Endothelial cell of umbilical vein (primary cell): Measurements from ENCODE around the gene YWHAH. TPM values are rescaled to one million over a fixed set of nuclear protein-coding genes. Genes with fewer than 3 reads are reported as not detected.

ENCODE experiments used
- BruUV-seq: library from RNA; stranded (reverse); fragments of 400-500 nt; replicated peaks from 2 replicates; lab custom pipeline; 2021; lab: Mats Ljungman, UMichigan
- CTCF ChIA-PET: fragments of 300-600, 350-600 bp; sonication (Branson Sonifier 250); formaldehyde crosslinking; loops from one replicate; lab custom pipeline; 2021; ENCODE audit warnings: antibody characterized with exemption, inconsistent platforms; lab: Charles Lee
- POLR2A ChIA-PET: fragments of 300-600, 350-600 bp; sonication (Branson Sonifier 250); formaldehyde crosslinking; loops from one replicate; lab custom pipeline; 2021; ENCODE audit warnings: antibody characterized with exemption, inconsistent platforms; lab: Charles Lee
- DNase-seq: peaks from one replicate; pipeline ENCODE4 v3.0.0-alpha.2; 2011; ENCODE audit warnings: low read depth, low spot score
- FAIRE-seq: peaks from 2 replicates; lab custom pipeline; 2011; peaks lifted over from hg19 to GRCh38; lab: Jason Lieb, UNC
- H2AFZ ChIP-seq: 2 replicates; pipeline ENCODE4 v1.6.0; 2012; ENCODE audit warnings: low read depth, low read length, control low read depth, inconsistent platforms
- H3K27ac ChIP-seq: 2 replicates; pipeline ENCODE4 v1.5.1; 2011; ENCODE audit warnings: low read depth, mild to moderate bottlenecking, control low read depth, low read length, moderate library complexity; ENCODE audit not compliant: insufficient read depth
- H3K27me3 ChIP-seq, 2 experiments: 2 replicates each; pipeline versions ENCODE4 v1.6.0 to v1.6.1; 2011; ENCODE audit warnings: low read length in 2 of 2, mixed read lengths in 1 of 2; ENCODE audit not compliant: control insufficient read depth in 2 of 2, insufficient read depth in 2 of 2
- H3K36me3 ChIP-seq, 2 experiments: 2 replicates in 1 of 2; 3 replicates in 1 of 2; pipeline ENCODE4 v1.5.1; 2011; ENCODE audit warnings: low read length in 2 of 2, mild to moderate bottlenecking in 1 of 2, moderate library complexity in 1 of 2; ENCODE audit not compliant: control insufficient read depth in 2 of 2, insufficient read depth in 2 of 2; ENCODE audit errors: extremely low read depth in 1 of 2
- H3K4me1 ChIP-seq: 3 replicates; pipeline ENCODE4 v1.5.1; 2011; ENCODE audit warnings: mild to moderate bottlenecking, low read length; ENCODE audit not compliant: control insufficient read depth, insufficient read depth; ENCODE audit errors: extremely low read depth
- H3K4me2 ChIP-seq: 2 replicates; pipeline ENCODE4 v1.6.1; 2011; ENCODE audit warnings: low read length, control low read depth, mixed read lengths; ENCODE audit not compliant: insufficient read depth
- H3K4me3 ChIP-seq, 3 experiments: fragments of 200-600 bp in 1 of 3; sonication (generic), shearing (Covaris generic) in 1 of 3; replicated peaks in 1 of 3; 2 replicates each; pipeline ENCODE4 v1.5.1; 2011 to 2016; ENCODE audit warnings: control low read depth in 3 of 3, low read length in 3 of 3, mild to moderate bottlenecking in 2 of 3, inconsistent platforms in 1 of 3, low read depth in 1 of 3, moderate library complexity in 1 of 3; ENCODE audit not compliant: insufficient read depth in 1 of 3
- H3K79me2 ChIP-seq: 2 replicates; pipeline ENCODE4 v1.6.0; 2012; ENCODE audit warnings: low read length, inconsistent platforms; ENCODE audit not compliant: control insufficient read depth, insufficient read depth
- H3K9ac ChIP-seq: replicated peaks from 2 replicates; pipeline ENCODE3; 2011; ENCODE audit warnings: low read length, control low read depth; ENCODE audit not compliant: insufficient read depth; ENCODE audit errors: extremely low read depth
- H3K9me1 ChIP-seq: replicated peaks from 3 replicates; pipeline ENCODE4 v1.6.0; 2011; ENCODE audit warnings: mild to moderate bottlenecking, low read length; ENCODE audit not compliant: control insufficient read depth, insufficient read depth; ENCODE audit errors: extremely low read depth
- H3K9me3 ChIP-seq: replicated peaks from 2 replicates; pipeline ENCODE4 v1.5.1; 2012; ENCODE audit warnings: low read length, inconsistent platforms; ENCODE audit not compliant: control insufficient read depth, insufficient read depth
- H4K20me1 ChIP-seq: replicated peaks from 2 replicates; pipeline ENCODE3; 2011; ENCODE audit warnings: mild to moderate bottlenecking, low read length; ENCODE audit not compliant: control insufficient read depth, insufficient read depth; ENCODE audit errors: extremely low read depth
- EZH2 ChIP-seq: IDR thresholded peaks from 2 replicates; pipeline ENCODE4 v1.6.1; 2012; ENCODE audit warnings: borderline replicate concordance, low read depth, mild to moderate bottlenecking, moderate library complexity, low read length, inconsistent platforms; ENCODE audit not compliant: severe bottlenecking
- FOS ChIP-seq: IDR thresholded peaks from 2 replicates; pipeline ENCODE4 v1.6.1; 2011; ENCODE audit warnings: mild to moderate bottlenecking, low read length, moderate library complexity, borderline replicate concordance; ENCODE audit not compliant: insufficient read depth
- GATA2 ChIP-seq: IDR thresholded peaks from 2 replicates; pipeline ENCODE4 v1.7.0; 2011; ENCODE audit warnings: low read depth, mild to moderate bottlenecking, moderate library complexity, mixed read lengths, low read length; ENCODE audit not compliant: insufficient read length, insufficient read depth
- JUN ChIP-seq: IDR thresholded peaks from 2 replicates; pipeline ENCODE4 v1.6.1; 2011; ENCODE audit warnings: borderline replicate concordance, low read depth; ENCODE audit not compliant: insufficient read length, insufficient read depth
- MYC ChIP-seq: IDR thresholded peaks from one replicate; pipeline ENCODE4 v1.6.1; 2011; ENCODE audit warnings: mild to moderate bottlenecking, low read depth, low read length
- POLR2A ChIP-seq: IDR thresholded peaks from 2 replicates; pipeline ENCODE4 v1.6.1; 2012; ENCODE audit warnings: low read depth, mild to moderate bottlenecking, control low read depth, low read length
- POLR2AphosphoS5 ChIP-seq: IDR thresholded peaks from 2 replicates; pipeline ENCODE4 v1.6.1; 2012; ENCODE audit warnings: low read depth, mild to moderate bottlenecking, control low read depth, low read length, moderate library complexity; ENCODE audit not compliant: insufficient read depth
- dilution Hi-C: fragments of 300-500 bp; cut with MboI; formaldehyde crosslinking; loops from one replicate; pipeline ENCODE4 v1.15.0; 2019; ENCODE audit warnings: low sequenced_read_pairs; ENCODE audit not compliant: extremely low pct_ligation_motif_present
- intact Hi-C: fragments of 100-400 bp; cut with micrococcal nuclease; formaldehyde crosslinking; loops from one replicate; pipeline ENCODE4 v1.10.0; 2022
- polyA plus RNA-seq, 4 experiments: library from polyadenylated mRNA; depleted of rRNA in 3 of 4; stranded (reverse) in 3 of 4; unstranded in 1 of 4; fragments of >200 nt; gene quantifications; 2 replicates each; pipeline versions ENCODE4 v1.2.1 to v1.2.3, GENCODE V29; 2011 to 2012; ENCODE audit warnings: missing spikeins in 1 of 4
- total RNA-seq: library from RNA; stranded (reverse); gene quantifications from 2 replicates; pipeline ENCODE4 v1.2.3, GENCODE V29; 2021
- TF ChIP-seq, protein P1 (sequence below), 2 donors: IDR thresholded peaks; 1 replicate in 1 of 2; 2 replicates in 1 of 2; pipeline ENCODE4 v1.5.1; 2011; ENCODE audit warnings: low read length in 2 of 2, mild to moderate bottlenecking in 2 of 2, moderate library complexity in 2 of 2, control low read depth in 1 of 2, inconsistent platforms in 1 of 2, low read depth in 1 of 2; ENCODE audit not compliant: insufficient read depth in 1 of 2; ENCODE audit errors: extremely low read depth in 1 of 2
- TF ChIP-seq, protein P2 (sequence below): IDR thresholded peaks from 2 replicates; pipeline ENCODE4 v1.6.1; 2011; ENCODE audit not compliant: insufficient read depth, insufficient read length

Gene YWHAH
- total and polyA plus RNA-seq, 2 donors (not counting 3 experiments of a cell fraction or from before 2014, with no cell fraction given) = 73.6 to 170 TPM

DNA sequence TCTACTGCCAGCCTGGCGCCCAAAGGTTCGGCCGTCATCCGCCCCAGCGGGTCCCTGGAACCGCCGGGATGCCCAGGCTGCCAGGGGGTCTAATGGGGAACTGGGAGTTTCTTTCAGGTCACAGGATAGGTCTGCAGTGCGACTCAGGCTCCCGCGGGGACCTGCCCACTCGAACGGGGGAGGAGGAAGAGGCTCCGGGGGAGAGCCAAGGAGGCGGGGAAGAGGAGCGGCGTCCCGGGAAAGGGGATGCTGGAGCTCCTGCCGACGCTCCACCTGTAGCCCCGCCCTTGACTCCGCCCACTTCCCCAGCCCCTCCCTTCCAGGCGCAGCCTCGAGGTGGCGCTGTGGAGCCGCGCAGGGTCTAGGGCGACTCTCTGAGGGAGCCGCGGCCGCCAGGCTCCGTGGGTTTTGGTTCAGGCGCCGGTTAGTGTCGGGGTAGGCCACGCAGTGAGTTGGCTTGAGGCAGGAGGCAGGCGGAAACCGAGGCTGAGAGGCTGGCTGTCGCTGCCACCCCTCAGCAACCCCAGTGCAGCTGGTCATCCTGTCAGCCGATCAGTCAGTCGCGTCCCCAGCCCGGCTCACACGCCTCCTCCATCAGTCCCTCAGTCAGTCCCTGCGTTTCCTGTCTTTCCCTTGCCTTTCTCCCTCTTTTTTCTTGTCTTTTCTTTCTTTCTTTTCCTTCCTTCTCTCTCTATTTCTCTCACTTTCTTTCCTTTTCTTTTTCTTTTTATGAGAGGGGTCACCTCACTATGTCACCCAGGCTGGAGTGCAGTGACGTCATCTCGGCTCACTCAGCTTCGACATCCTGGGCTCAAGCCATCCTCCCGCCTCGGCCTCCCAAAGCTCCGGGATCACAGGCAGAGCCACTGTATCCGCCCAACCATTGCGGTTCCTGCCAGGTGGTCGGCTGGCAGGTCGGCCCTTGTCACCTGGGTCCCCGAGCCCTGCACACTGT is 26.4 kb downstream of the YWHAH start:
- Histone ChIP-seq H2AFZ (peak overlapping the region; percentile 98), H3K79me2 (no peaks in the 10 kb centered on the region), H3K4me2 (peak overlapping the region; percentile 64), H3K4me1 (peaks cover 6% of the 10 kb centered on the region), H4K20me1 (no peaks in the 10 kb centered on the region), H3K9ac (peak overlapping the region; percentile 20), H3K9me1 (no peaks in the 10 kb centered on the region), H3K27ac (no peak overlapping the region), H3K4me3 (peak overlapping the region in 2 of 3 experiments; percentile 9 to 31), H3K27me3 (no peaks in the 10 kb centered on the region), H3K36me3 (no peaks in the 10 kb centered on the region), H3K9me3 (no peaks in the 10 kb centered on the region)
- DNase-seq (peak; percentile 80), FAIRE-seq (peak; percentile 81)
- no peak for TF ChIP-seq GATA2
- TF ChIP-seq, protein P1, sequence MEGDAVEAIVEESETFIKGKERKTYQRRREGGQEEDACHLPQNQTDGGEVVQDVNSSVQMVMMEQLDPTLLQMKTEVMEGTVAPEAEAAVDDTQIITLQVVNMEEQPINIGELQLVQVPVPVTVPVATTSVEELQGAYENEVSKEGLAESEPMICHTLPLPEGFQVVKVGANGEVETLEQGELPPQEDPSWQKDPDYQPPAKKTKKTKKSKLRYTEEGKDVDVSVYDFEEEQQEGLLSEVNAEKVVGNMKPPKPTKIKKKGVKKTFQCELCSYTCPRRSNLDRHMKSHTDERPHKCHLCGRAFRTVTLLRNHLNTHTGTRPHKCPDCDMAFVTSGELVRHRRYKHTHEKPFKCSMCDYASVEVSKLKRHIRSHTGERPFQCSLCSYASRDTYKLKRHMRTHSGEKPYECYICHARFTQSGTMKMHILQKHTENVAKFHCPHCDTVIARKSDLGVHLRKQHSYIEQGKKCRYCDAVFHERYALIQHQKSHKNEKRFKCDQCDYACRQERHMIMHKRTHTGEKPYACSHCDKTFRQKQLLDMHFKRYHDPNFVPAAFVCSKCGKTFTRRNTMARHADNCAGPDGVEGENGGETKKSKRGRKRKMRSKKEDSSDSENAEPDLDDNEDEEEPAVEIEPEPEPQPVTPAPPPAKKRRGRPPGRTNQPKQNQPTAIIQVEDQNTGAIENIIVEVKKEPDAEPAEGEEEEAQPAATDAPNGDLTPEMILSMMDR (IDR thresholded peaks at IDR 0.05; ENCODE audit: extremely low read depth in 1 of 2, insufficient read depth in 1 of 2, low read depth in 1 of 2, low read length in 2 of 2) = peak; percentile 93 to 98
- intact Hi-C loops (loop anchor here (1.0 to 2.0 kb wide), 4 partner anchors 26 to 414 kb away; partner anchors contain the start of gene YWHAH), dilution Hi-C loops (no loop called here)
- CTCF ChIA-PET = interaction anchor here (0.6 to 5.6 kb wide), 63 partner anchors 9 to 519 kb away, joined by 3 to 90 read pairs (median 4); partner anchors contain the start of genes BPIFC, FBXO7, PISD and RTCB
- no TSS peak for BruUV-seq
- POLR2A ChIA-PET = no interaction called here

DNA sequence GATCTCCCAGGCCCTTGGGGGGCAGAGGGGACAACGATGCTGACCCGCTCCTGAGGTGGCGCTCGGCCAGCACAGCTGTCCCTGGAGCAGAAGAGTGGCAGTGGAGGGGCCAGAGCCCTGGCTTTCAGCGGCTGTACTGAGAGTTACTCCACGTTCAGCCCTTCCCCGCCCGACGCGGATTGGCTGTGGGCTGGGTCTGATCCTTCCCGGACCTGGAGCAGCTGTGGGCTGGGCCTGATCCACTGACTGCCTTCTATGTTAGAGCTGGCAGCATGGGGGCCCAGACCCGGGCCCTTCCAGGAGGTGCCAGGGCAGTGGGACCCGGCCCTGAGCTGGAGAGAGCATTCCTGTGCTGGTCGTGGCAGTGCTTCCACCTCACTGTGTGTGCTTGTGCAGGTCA is 27.8 kb downstream of the YWHAH start:
- H3K9ac ChIP-seq = no peak overlapping the region
- FAIRE-seq = no peak
- no TSS peak for BruUV-seq
- no peak overlapping the region for H3K4me3 ChIP-seq
- ChIA-PET CTCF (interaction anchor here (0.7 to 5.6 kb wide), 3 partner anchors 294 to 501 kb away, joined by 3 to 90 read pairs (median 3); no protein-coding TSS in a partner anchor), POLR2A (no interaction called here)
- H3K79me2 ChIP-seq = no peaks in the 10 kb centered on the region
- H3K9me3 ChIP-seq = no peaks in the 10 kb centered on the region
- dilution Hi-C loops = no loop called here
- H2AFZ ChIP-seq = no peak overlapping the region
- H3K27ac ChIP-seq = no peak overlapping the region
- peaks cover 6% of the 10 kb centered on the region for H3K4me1 ChIP-seq
- H3K36me3 ChIP-seq = no peaks in the 10 kb centered on the region
- TF ChIP-seq, protein P1 (IDR thresholded peaks at IDR 0.05; ENCODE audit: extremely low read depth in 1 of 2, insufficient read depth in 1 of 2, low read depth in 1 of 2, low read length in 2 of 2) = no peak
- TF ChIP-seq JUN (no peak), GATA2 (no peak), FOS (no peak), MYC (no peak), POLR2A (no peak), EZH2 (no peak), POLR2AphosphoS5 (no peak)
- TF ChIP-seq, protein P2, sequence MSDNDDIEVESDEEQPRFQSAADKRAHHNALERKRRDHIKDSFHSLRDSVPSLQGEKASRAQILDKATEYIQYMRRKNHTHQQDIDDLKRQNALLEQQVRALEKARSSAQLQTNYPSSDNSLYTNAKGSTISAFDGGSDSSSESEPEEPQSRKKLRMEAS = no peak
- no peak overlapping the region for H3K4me2 ChIP-seq
- intact Hi-C loops = no loop called here
- no peaks in the 10 kb centered on the region for H4K20me1 ChIP-seq
- H3K27me3 ChIP-seq = no peaks in the 10 kb centered on the region
- no peaks in the 10 kb centered on the region for H3K9me1 ChIP-seq
- no peak for DNase-seq
